HL-60 (cell line): ENCODE measurements around the gene BAZ2B.

Experiments
- CTCF ChIP-seq: IDR thresholded peaks from one replicate; pipeline ENCODE4 v1.5.1; 2011; ENCODE audit warnings: low read length, control low read depth, inconsistent platforms; ENCODE audit not compliant: insufficient read depth
- REST ChIP-seq: IDR thresholded peaks from 2 replicates; pipeline ENCODE4 v1.6.1; 2012; ENCODE audit warnings: low read depth; ENCODE audit not compliant: insufficient replicate concordance

- TF ChIP-seq CTCF (no peak), REST (no peak)
Measured at GRCh38 chr2:159561242-159561641, 55.1 kb downstream of the BAZ2B start.
